HCT116 (cell line): ENCODE results near the gene MEP1B. TPM values are rescaled to one million over a fixed set of nuclear protein-coding genes. Genes with fewer than 3 reads are reported as not detected.

ENCODE experiments used
- ATAC-seq: fragments of 200-7000 bp; cut with Tn5 transposase; 2 replicates; pipeline ENCODE4 v1.9.1; 2020; ENCODE audit warnings: mild to moderate bottlenecking, moderate library complexity
- BruUV-seq: library from RNA; stranded (reverse); fragments of 400-500 nt; replicated peaks from 2 replicates; lab custom pipeline; 2021; lab: Mats Ljungman, UMichigan
- CTCF ChIA-PET: fragments of 300-600 bp; sonication (Branson Sonifier 250); formaldehyde crosslinking; loops from one replicate; lab custom pipeline; 2021; ENCODE audit warnings: antibody characterized with exemption; lab: Charles Lee
- POLR2A ChIA-PET: fragments of 300-600, 350-600 bp; sonication (Branson Sonifier 250); formaldehyde crosslinking; loops from one replicate; lab custom pipeline; 2021; ENCODE audit warnings: antibody characterized with exemption; lab: Charles Lee
- RAD21 ChIA-PET, 2 experiments: fragments of 300-600 bp; sonication (Branson Sonifier 250); formaldehyde crosslinking; loops; one replicate each; lab custom pipeline; 2023; ENCODE audit warnings: low total read pairs in 2 of 2; ENCODE audit not compliant: uncharacterized antibody in 2 of 2, unreplicated experiment in 2 of 2, low non-redundant PET in 1 of 2; lab: Charles Lee
- DNase-seq: peaks from one replicate; pipeline ENCODE4 v3.0.0-alpha.2; 2010; ENCODE audit warnings: low read depth, low spot score
- H2AFZ ChIP-seq: fragments of 200-600 bp; shearing (Covaris generic), sonication (generic); 2 replicates; pipeline ENCODE4 v1.6.1; 2017; ENCODE audit warnings: low read depth, mixed run types, mixed read lengths, antibody characterized with exemption, low read length; ENCODE audit not compliant: poor library complexity, severe bottlenecking
- H3K27ac ChIP-seq: 2 replicates; pipeline ENCODE4 v1.5.1; 2012; ENCODE audit warnings: low read depth, low read length
- H3K27me3 ChIP-seq: fragments of 200-600 bp; sonication (generic); 2 replicates; pipeline ENCODE4 v1.6.1; 2016; ENCODE audit warnings: mixed run types, low read length, mixed read lengths; ENCODE audit not compliant: insufficient read depth
- H3K36me3 ChIP-seq, 2 experiments: fragments of 200-500 bp in 1 of 2; fragments of 200-600 bp in 1 of 2; sonication (Bioruptor generic) in 1 of 2; sonication (generic) in 1 of 2; 2 replicates each; pipeline versions ENCODE4 v1.5.1 to v1.6.1; 2014 to 2016; ENCODE audit warnings: low read length in 2 of 2, inconsistent platforms in 1 of 2, mixed read lengths in 1 of 2, mixed run types in 1 of 2; ENCODE audit not compliant: insufficient read depth in 2 of 2, control insufficient read depth in 1 of 2
- H3K4me1 ChIP-seq, 2 experiments: fragments of 200-600 bp in 1 of 2; sonication (generic) in 1 of 2; 2 replicates each; pipeline versions ENCODE4 v1.5.1 to v1.6.1; 2012 to 2017; ENCODE audit warnings: low read length in 2 of 2, inconsistent platforms in 1 of 2, mild to moderate bottlenecking in 1 of 2, mixed read lengths in 1 of 2, mixed run types in 1 of 2, moderate library complexity in 1 of 2; ENCODE audit not compliant: insufficient read depth in 2 of 2, control insufficient read depth in 1 of 2
- H3K4me2 ChIP-seq: fragments of 200-600 bp; sonication (generic); 2 replicates; pipeline ENCODE4 v1.6.1; 2017; ENCODE audit warnings: mixed run types, low read length, mixed read lengths
- H3K4me3 ChIP-seq, 2 experiments: fragments of 200-600 bp in 1 of 2; sonication (generic) in 1 of 2; replicated peaks in 1 of 2; 2 replicates each; pipeline ENCODE4 v1.5.1; 2011 to 2016; ENCODE audit warnings: low read length in 2 of 2, control low read depth in 1 of 2, low read depth in 1 of 2, mild to moderate bottlenecking in 1 of 2, mixed read lengths in 1 of 2, mixed run types in 1 of 2
- H3K79me2 ChIP-seq: fragments of 200-600 bp; sonication (generic); 2 replicates; pipeline ENCODE4 v1.6.1; 2017; ENCODE audit warnings: mild to moderate bottlenecking, mixed run types, low read length, moderate library complexity, mixed read lengths; ENCODE audit not compliant: insufficient read depth
- H3K9ac ChIP-seq: fragments of 200-600 bp; sonication (generic); 2 replicates; pipeline ENCODE4 v1.6.1; 2016; ENCODE audit warnings: low read length, mixed read lengths
- H3K9me2 ChIP-seq: fragments of 200-600 bp; sonication (generic), shearing (Covaris generic); 2 replicates; pipeline ENCODE4 v1.6.1; 2017; ENCODE audit warnings: mixed run types, mild to moderate bottlenecking, moderate library complexity; ENCODE audit not compliant: insufficient read depth
- H3K9me3 ChIP-seq, 2 experiments: fragments of 200-500 bp in 1 of 2; fragments of 200-600 bp in 1 of 2; sonication (Bioruptor generic) in 1 of 2; sonication (generic) in 1 of 2; 2 replicates each; pipeline ENCODE4 v1.6.1; 2014 to 2017; ENCODE audit warnings: low read length in 2 of 2, mixed read lengths in 2 of 2, inconsistent platforms in 1 of 2, low read depth in 1 of 2, mild to moderate bottlenecking in 1 of 2, mixed run types in 1 of 2, moderate library complexity in 1 of 2; ENCODE audit not compliant: control insufficient read depth in 1 of 2, insufficient read depth in 1 of 2
- H4K20me1 ChIP-seq: fragments of 200-600 bp; sonication (generic), shearing (Covaris generic); 2 replicates; pipeline ENCODE4 v1.6.1; 2017; ENCODE audit warnings: mixed run types, mild to moderate bottlenecking, moderate library complexity; ENCODE audit not compliant: insufficient read depth
- CBX3 ChIP-seq: IDR thresholded peaks from 2 replicates; pipeline ENCODE4 v1.6.1; 2012; ENCODE audit warnings: low read depth
- EGR1 ChIP-seq: IDR thresholded peaks from 2 replicates; pipeline ENCODE4 v1.6.1; 2012; ENCODE audit warnings: low read depth
- ELF1 ChIP-seq: IDR thresholded peaks from 2 replicates; pipeline ENCODE4 v1.6.1; 2012; ENCODE audit warnings: low read depth, borderline replicate concordance
- FOSL1 ChIP-seq: IDR thresholded peaks from 2 replicates; pipeline ENCODE4 v1.6.1; 2012; ENCODE audit warnings: low read depth
- JUND ChIP-seq: IDR thresholded peaks from 2 replicates; pipeline ENCODE4 v1.6.1; 2012
- POLR2AphosphoS5 ChIP-seq: IDR thresholded peaks from 2 replicates; pipeline ENCODE4 v1.6.1; 2011; ENCODE audit warnings: mild to moderate bottlenecking, low read depth, low read length, moderate library complexity
- SIN3A ChIP-seq: IDR thresholded peaks from 2 replicates; pipeline ENCODE4 v1.6.1; 2012; ENCODE audit warnings: low read depth
- TCF7L2 ChIP-seq: IDR thresholded peaks from 2 replicates; pipeline ENCODE4 v1.7.0; 2011; ENCODE audit warnings: borderline replicate concordance, inconsistent platforms; ENCODE audit not compliant: insufficient read depth, insufficient read length; ENCODE audit errors: extremely low read depth
- YY1 ChIP-seq: IDR thresholded peaks from 2 replicates; pipeline ENCODE4 v1.6.1; 2011; ENCODE audit warnings: low read length, low read depth, moderate library complexity, mild to moderate bottlenecking; ENCODE audit not compliant: insufficient replicate concordance; ENCODE audit errors: extremely low read depth
- ZFX ChIP-seq: fragments of 450-650 bp; IDR thresholded peaks from 2 replicates; pipeline ENCODE4 v1.6.1; 2017
- ZNF274 ChIP-seq: fragments of 200-500 bp; sonication (Bioruptor generic); IDR thresholded peaks from 2 replicates; pipeline ENCODE4 v1.6.1; 2014; ENCODE audit warnings: mild to moderate bottlenecking, low read depth, low read length, inconsistent platforms
- intact Hi-C: fragments of 100-400 bp; cut with micrococcal nuclease; formaldehyde crosslinking; loops from 2 replicates; pipeline ENCODE4 v1.10.0; 2022
- total RNA-seq: library from RNA; stranded (reverse); gene quantifications from one replicate; pipeline ENCODE4 v1.2.1, GENCODE V29; 2021; ENCODE audit not compliant: unreplicated experiment
- TF ChIP-seq, protein P1 (sequence below): IDR thresholded peaks from 2 replicates; pipeline ENCODE4 v1.6.1; 2012
- TF ChIP-seq, protein P2 (sequence below): IDR thresholded peaks from 2 replicates; pipeline ENCODE4 v1.6.1; 2012; ENCODE audit warnings: low read depth

The MEP1B gene
- total RNA-seq, 1 experiment from 2014 or later = not detected

DNA sequence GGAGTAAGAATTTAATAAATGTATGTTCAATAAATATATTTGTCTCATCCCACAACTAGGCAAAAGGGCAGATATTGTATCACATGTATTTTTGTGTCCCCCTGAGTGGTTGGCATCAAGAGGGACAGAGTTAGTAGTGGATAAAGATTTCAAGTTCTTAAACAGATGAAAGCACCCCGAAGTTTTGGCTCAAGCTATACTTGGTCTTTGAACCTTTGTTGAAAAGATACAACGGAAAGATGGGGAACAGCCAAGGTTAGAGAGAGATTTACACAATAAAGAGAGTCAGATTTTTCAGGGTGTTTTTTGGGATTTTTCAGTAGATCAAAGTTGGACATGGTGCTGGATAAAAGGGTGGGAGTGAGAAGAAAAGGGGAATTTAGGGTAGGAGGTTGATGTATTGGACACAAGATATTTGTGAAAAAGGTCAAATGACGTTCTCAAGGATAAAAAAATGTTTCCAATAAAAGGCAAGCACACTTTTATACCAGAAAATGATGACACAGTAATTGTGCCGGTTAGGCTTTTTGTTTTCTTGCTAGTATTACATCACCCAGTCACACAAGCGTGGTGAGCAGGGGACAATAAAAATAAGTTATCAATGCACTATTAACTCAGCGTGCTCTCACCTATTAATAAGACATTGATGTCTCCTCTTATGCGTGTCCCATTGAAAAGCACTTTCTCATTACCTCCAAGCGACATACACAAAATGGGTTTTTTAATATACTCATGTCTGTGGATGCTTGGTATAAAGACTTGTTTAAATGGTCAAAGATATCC, 59.5 kb downstream of the MEP1B start:
- ChIA-PET POLR2A (no interaction called here), CTCF (interaction anchor here (1.0 kb wide), 1 partner anchor 10 kb away, joined by 3 read pairs; no protein-coding TSS in a partner anchor), RAD21 (no interaction called here)

DNA sequence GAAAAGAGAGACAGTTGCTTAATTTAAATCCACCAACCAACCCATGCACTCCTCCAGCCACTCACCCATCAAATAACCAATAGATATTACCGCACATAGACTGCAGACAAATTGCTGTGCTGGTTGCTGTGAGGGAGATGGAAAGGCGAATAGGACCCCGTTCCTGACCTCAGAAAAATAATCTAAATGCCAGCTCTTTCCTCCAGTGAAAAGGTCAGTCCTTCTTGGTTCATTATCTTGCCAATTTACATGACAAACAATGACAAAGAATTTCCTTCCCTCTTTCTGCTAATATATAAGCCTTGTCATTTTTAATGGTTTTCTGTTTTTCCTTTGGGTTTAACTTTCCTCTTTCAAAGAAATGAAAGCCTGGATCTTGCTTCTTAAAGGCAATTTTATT, 61.6 kb downstream of the MEP1B start:
- no peaks in the 10 kb centered on the region for H4K20me1 ChIP-seq
- ChIA-PET POLR2A (no interaction called here), CTCF (no interaction called here), RAD21 (no interaction called here)
- H3K9me2 ChIP-seq = no peaks in the 10 kb centered on the region
- intact Hi-C loops = no loop called here
- ATAC-seq = no peak
- H2AFZ ChIP-seq = no peak overlapping the region
- DNase-seq = no peak
- H3K27me3 ChIP-seq = no peaks in the 10 kb centered on the region
- no peak overlapping the region for H3K4me2 ChIP-seq
- H3K9ac ChIP-seq = no peak overlapping the region
- no peaks in the 10 kb centered on the region for H3K9me3 ChIP-seq
- H3K4me1 ChIP-seq = no peaks in the 10 kb centered on the region
- H3K4me3 ChIP-seq = no peak overlapping the region
- no peak overlapping the region for H3K27ac ChIP-seq
- no peaks in the 10 kb centered on the region for H3K79me2 ChIP-seq
- TF ChIP-seq SIN3A (no peak), ZFX (no peak), CBX3 (no peak), EGR1 (no peak), ZNF274 (no peak), ELF1 (no peak)
- TF ChIP-seq, protein P1, sequence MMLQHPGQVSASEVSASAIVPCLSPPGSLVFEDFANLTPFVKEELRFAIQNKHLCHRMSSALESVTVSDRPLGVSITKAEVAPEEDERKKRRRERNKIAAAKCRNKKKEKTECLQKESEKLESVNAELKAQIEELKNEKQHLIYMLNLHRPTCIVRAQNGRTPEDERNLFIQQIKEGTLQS = no peak
- TF ChIP-seq, protein P2, sequence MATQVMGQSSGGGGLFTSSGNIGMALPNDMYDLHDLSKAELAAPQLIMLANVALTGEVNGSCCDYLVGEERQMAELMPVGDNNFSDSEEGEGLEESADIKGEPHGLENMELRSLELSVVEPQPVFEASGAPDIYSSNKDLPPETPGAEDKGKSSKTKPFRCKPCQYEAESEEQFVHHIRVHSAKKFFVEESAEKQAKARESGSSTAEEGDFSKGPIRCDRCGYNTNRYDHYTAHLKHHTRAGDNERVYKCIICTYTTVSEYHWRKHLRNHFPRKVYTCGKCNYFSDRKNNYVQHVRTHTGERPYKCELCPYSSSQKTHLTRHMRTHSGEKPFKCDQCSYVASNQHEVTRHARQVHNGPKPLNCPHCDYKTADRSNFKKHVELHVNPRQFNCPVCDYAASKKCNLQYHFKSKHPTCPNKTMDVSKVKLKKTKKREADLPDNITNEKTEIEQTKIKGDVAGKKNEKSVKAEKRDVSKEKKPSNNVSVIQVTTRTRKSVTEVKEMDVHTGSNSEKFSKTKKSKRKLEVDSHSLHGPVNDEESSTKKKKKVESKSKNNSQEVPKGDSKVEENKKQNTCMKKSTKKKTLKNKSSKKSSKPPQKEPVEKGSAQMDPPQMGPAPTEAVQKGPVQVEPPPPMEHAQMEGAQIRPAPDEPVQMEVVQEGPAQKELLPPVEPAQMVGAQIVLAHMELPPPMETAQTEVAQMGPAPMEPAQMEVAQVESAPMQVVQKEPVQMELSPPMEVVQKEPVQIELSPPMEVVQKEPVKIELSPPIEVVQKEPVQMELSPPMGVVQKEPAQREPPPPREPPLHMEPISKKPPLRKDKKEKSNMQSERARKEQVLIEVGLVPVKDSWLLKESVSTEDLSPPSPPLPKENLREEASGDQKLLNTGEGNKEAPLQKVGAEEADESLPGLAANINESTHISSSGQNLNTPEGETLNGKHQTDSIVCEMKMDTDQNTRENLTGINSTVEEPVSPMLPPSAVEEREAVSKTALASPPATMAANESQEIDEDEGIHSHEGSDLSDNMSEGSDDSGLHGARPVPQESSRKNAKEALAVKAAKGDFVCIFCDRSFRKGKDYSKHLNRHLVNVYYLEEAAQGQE = no peak
- H3K36me3 ChIP-seq = no peaks in the 10 kb centered on the region
- no TSS peak for BruUV-seq

More for the DNA sequence above, 59.5 kb downstream of the MEP1B start:
- Histone ChIP-seq H3K27ac (no peak overlapping the region), H3K4me3 (no peak overlapping the region), H4K20me1 (no peaks in the 10 kb centered on the region), H3K79me2 (no peaks in the 10 kb centered on the region), H3K9ac (no peak overlapping the region), H3K9me3 (no peaks in the 10 kb centered on the region), H3K4me1 (no peaks in the 10 kb centered on the region), H3K27me3 (no peaks in the 10 kb centered on the region), H3K4me2 (no peak overlapping the region), H3K36me3 (no peaks in the 10 kb centered on the region), H2AFZ (no peak overlapping the region), H3K9me2 (no peaks in the 10 kb centered on the region)
- no TSS peak for BruUV-seq
- TF ChIP-seq YY1 (no peak), POLR2AphosphoS5 (no peak), CBX3 (no peak), JUND (no peak), TCF7L2 (no peak), FOSL1 (no peak)
- intact Hi-C loops = no loop called here
- DNase-seq (no peak), ATAC-seq (no peak)
